SK-N-SH treated with all-trans-retinoic acid at 6 μM for 48 hours (cell line): ENCODE data around the gene CELF4.

Experiments
- ATAC-seq: fragments of 200-7000 bp; cut with Tn5 transposase; 3 replicates; pipeline ENCODE4 v1.9.1; 2020; ENCODE audit warnings: mild to moderate bottlenecking, moderate library complexity
- ARNTL ChIP-seq: fragments of 450-650 bp; formaldehyde crosslinking; IDR thresholded peaks from 2 replicates; pipeline ENCODE4 v1.5.0; 2020; ENCODE audit warnings: low read depth, mild to moderate bottlenecking, moderate library complexity, borderline replicate concordance
- BACH2 ChIP-seq: fragments of 250-450 bp; sonication (Bioruptor Pico); IDR thresholded peaks from 2 replicates; pipeline ENCODE4 v1.9.0; 2021; ENCODE audit warnings: mild to moderate bottlenecking, borderline replicate concordance
- CSDC2 ChIP-seq: fragments of 250-450 bp; sonication (Bioruptor Pico); IDR thresholded peaks from 2 replicates; pipeline ENCODE4 v1.5.0; 2020; ENCODE audit warnings: mild to moderate bottlenecking, moderate library complexity
- CSRNP3 ChIP-seq: fragments of 250-450 bp; sonication (Bioruptor Pico); IDR thresholded peaks from 2 replicates; pipeline ENCODE4 v1.5.1; 2021; ENCODE audit warnings: mild to moderate bottlenecking, moderate library complexity
- ESRRG ChIP-seq: fragments of 250-450 bp; sonication (Bioruptor Pico); IDR thresholded peaks from 2 replicates; pipeline ENCODE4 v1.6.1; 2021; ENCODE audit warnings: mild to moderate bottlenecking
- ISL1 ChIP-seq: fragments of 250-450 bp; sonication (Bioruptor Pico); IDR thresholded peaks from 2 replicates; pipeline ENCODE4 v2.1.2; 2022; ENCODE audit warnings: mild to moderate bottlenecking, moderate library complexity
- OSR1 ChIP-seq: fragments of 250-450 bp; sonication (Bioruptor Pico); IDR thresholded peaks from 2 replicates; pipeline ENCODE4 v1.8.0; 2022; ENCODE audit warnings: moderate library complexity, mild to moderate bottlenecking, inconsistent platforms
- PATZ1 ChIP-seq: fragments of 250-450 bp; sonication (Bioruptor Pico); IDR thresholded peaks from 2 replicates; pipeline ENCODE4 v1.8.0; 2020; ENCODE audit warnings: mild to moderate bottlenecking, moderate library complexity, borderline replicate concordance
- POU6F1 ChIP-seq: fragments of 250-450 bp; sonication (Bioruptor Pico); IDR thresholded peaks from 2 replicates; pipeline ENCODE4 v1.8.0; 2021; ENCODE audit warnings: low read depth, mild to moderate bottlenecking, moderate library complexity, borderline replicate concordance
- PPARA ChIP-seq: fragments of 250-450 bp; sonication (Bioruptor Pico); IDR thresholded peaks from 2 replicates; pipeline ENCODE4 v1.5.0; 2020; ENCODE audit warnings: mild to moderate bottlenecking, borderline replicate concordance
- RARB ChIP-seq: fragments of 250-450 bp; sonication (Bioruptor Pico); IDR thresholded peaks from 2 replicates; pipeline ENCODE4 v1.8.0; 2021; ENCODE audit warnings: mild to moderate bottlenecking, moderate library complexity
- SNAI2 ChIP-seq: fragments of 250-450 bp; sonication (Bioruptor Pico); IDR thresholded peaks from 2 replicates; pipeline ENCODE4 v1.5.0; 2020; ENCODE audit warnings: mild to moderate bottlenecking, moderate library complexity
- TCF4 ChIP-seq: fragments of 250-450 bp; sonication (Bioruptor Pico); IDR thresholded peaks from 2 replicates; pipeline ENCODE4 v1.8.0; 2021; ENCODE audit warnings: mild to moderate bottlenecking, moderate library complexity, borderline replicate concordance
- TOX ChIP-seq: fragments of 250-450 bp; sonication (Bioruptor Pico); IDR thresholded peaks from 2 replicates; pipeline ENCODE4 v1.8.0; 2021; ENCODE audit warnings: mild to moderate bottlenecking, moderate library complexity, borderline replicate concordance
- TSHZ2 ChIP-seq: fragments of 250-450 bp; sonication (Bioruptor Pico); IDR thresholded peaks from 2 replicates; pipeline ENCODE4 v1.5.0; 2020; ENCODE audit warnings: mild to moderate bottlenecking, moderate library complexity
- ZC3H10 ChIP-seq: fragments of 250-450 bp; sonication (Bioruptor Pico); IDR thresholded peaks from 2 replicates; pipeline ENCODE4 v1.5.1; 2021; ENCODE audit warnings: mild to moderate bottlenecking, moderate library complexity
- ZFP3 ChIP-seq: fragments of 250-450 bp; sonication (Bioruptor Pico); IDR thresholded peaks from 2 replicates; pipeline ENCODE4 v1.5.0; 2020; ENCODE audit warnings: mild to moderate bottlenecking, moderate library complexity
- ZFP30 ChIP-seq: fragments of 450-650 bp; formaldehyde crosslinking; IDR thresholded peaks from 2 replicates; pipeline ENCODE4 v1.5.0; 2022; ENCODE audit warnings: mild to moderate bottlenecking, moderate library complexity
- ZNF565 ChIP-seq: fragments of 450-650 bp; formaldehyde crosslinking; conservative IDR thresholded peaks from 2 replicates; pipeline ENCODE4 v1.5.0; 2020; ENCODE audit warnings: low read depth, mild to moderate bottlenecking, moderate library complexity
- ZNF70 ChIP-seq: fragments of 450-650 bp; formaldehyde crosslinking; IDR thresholded peaks from 2 replicates; pipeline ENCODE4 v1.5.0; 2020; ENCODE audit warnings: mild to moderate bottlenecking, moderate library complexity
- ZNF8 ChIP-seq: fragments of 450-650 bp; formaldehyde crosslinking; IDR thresholded peaks from 2 replicates; pipeline ENCODE4 v1.5.0; 2020; ENCODE audit warnings: mild to moderate bottlenecking, moderate library complexity

CELF4 gene

GRCh38 chr18:37584217-37584616 lies 18.6 kb upstream of the CELF4 start:
- TF ChIP-seq BACH2, result no peak
- no peak for TF ChIP-seq CSDC2 (CRISPR knock-in tag)
- no peak for TF ChIP-seq ARNTL (CRISPR knock-in tag)
- TF ChIP-seq SNAI2 (CRISPR knock-in tag), result no peak
- TF ChIP-seq ZFP30 (CRISPR knock-in tag), result no peak
- TF ChIP-seq ZNF565, result no peak
- no peak for TF ChIP-seq TCF4 (CRISPR knock-in tag)
- TF ChIP-seq TSHZ2 (CRISPR knock-in tag), result no peak
- TF ChIP-seq RARB (CRISPR knock-in tag), result no peak
- no peak for TF ChIP-seq TOX (CRISPR knock-in tag)
- TF ChIP-seq ZFP3 (CRISPR knock-in tag), result no peak
- no peak for TF ChIP-seq ESRRG (CRISPR knock-in tag)
- no peak for TF ChIP-seq POU6F1 (CRISPR knock-in tag)
- no peak for TF ChIP-seq ZNF70
- TF ChIP-seq ZC3H10 (CRISPR knock-in tag), result no peak
- no peak for TF ChIP-seq PPARA
- TF ChIP-seq CSRNP3 (CRISPR knock-in tag), result no peak
- no peak for TF ChIP-seq ZNF8 (CRISPR knock-in tag)
- TF ChIP-seq PATZ1, result no peak
- no peak for TF ChIP-seq ISL1 (CRISPR knock-in tag)
- ATAC-seq, result no peak

- TF ChIP-seq BACH2, result no peak
- TF ChIP-seq ZC3H10 (CRISPR knock-in tag), result no peak
- TF ChIP-seq ZNF565, result no peak
- TF ChIP-seq ISL1 (CRISPR knock-in tag), result no peak
- no peak for TF ChIP-seq PPARA
- no peak for TF ChIP-seq TOX (CRISPR knock-in tag)
- no peak for ATAC-seq
Observed at GRCh38 chr18:37582261-37582660, 16.7 kb upstream of the CELF4 start.

GRCh38 chr18:37578886-37579513 lies 13.4 kb upstream of the CELF4 start:
- no peak; the same call in 2 of the 3 replicates for ATAC-seq
- no peak for TF ChIP-seq ESRRG (CRISPR knock-in tag)
- peak; percentile 93 for TF ChIP-seq ARNTL (CRISPR knock-in tag)

- ATAC-seq, result no peak
- no peak for TF ChIP-seq ZNF565
- TF ChIP-seq TCF4 (CRISPR knock-in tag), result no peak
- TF ChIP-seq ESRRG (CRISPR knock-in tag), result no peak
- no peak for TF ChIP-seq POU6F1 (CRISPR knock-in tag)
- TF ChIP-seq OSR1 (CRISPR knock-in tag), result no peak
- TF ChIP-seq CSDC2 (CRISPR knock-in tag), result no peak
- TF ChIP-seq PPARA, result no peak
- no peak for TF ChIP-seq SNAI2 (CRISPR knock-in tag)
- TF ChIP-seq ZFP30 (CRISPR knock-in tag), result no peak
- no peak for TF ChIP-seq PATZ1
- TF ChIP-seq ZNF70, result no peak
- no peak for TF ChIP-seq ZC3H10 (CRISPR knock-in tag)
- no peak for TF ChIP-seq BACH2
Observed at GRCh38 chr18:37578182-37578678, 12.6 kb upstream of the CELF4 start.
